HFFc6 (cell line): ENCODE results near the gene TNFRSF21. TPM values are rescaled to one million over a fixed set of nuclear protein-coding genes. Genes with fewer than 3 reads are reported as not detected.

Experiments
- DNase-seq: peaks from one replicate; pipeline ENCODE4 v3.0.0-alpha.2; 2018
- H3K27ac Mint-ChIP-seq: 2 replicates; pipeline ENCODE4 v1.8.0; 2020; ENCODE audit warnings: mild to moderate bottlenecking, mixed read lengths
- H3K27me3 Mint-ChIP-seq: 2 replicates; pipeline ENCODE4 v1.8.0; 2021; ENCODE audit warnings: mild to moderate bottlenecking, moderate library complexity, mixed read lengths; ENCODE audit not compliant: insufficient read depth
- H3K36me3 Mint-ChIP-seq: 2 replicates; pipeline ENCODE4 v1.8.0; 2021; ENCODE audit warnings: low read depth, mixed read lengths
- H3K4me1 Mint-ChIP-seq: 2 replicates; pipeline ENCODE4 v1.8.0; 2020; ENCODE audit warnings: low read depth, mixed read lengths
- H3K4me3 Mint-ChIP-seq: 2 replicates; pipeline ENCODE4 v1.8.0; 2020; ENCODE audit warnings: mild to moderate bottlenecking, moderate library complexity, mixed read lengths
- H3K9me3 Mint-ChIP-seq: 2 replicates; pipeline ENCODE4 v1.8.0; 2020; ENCODE audit warnings: mild to moderate bottlenecking, mixed read lengths
- CTCF ChIP-seq: fragments of 200-600 bp; sonication (generic); IDR thresholded peaks from 2 replicates; pipeline ENCODE4 v1.5.0; 2021; ENCODE audit warnings: antibody characterized with exemption, mild to moderate bottlenecking
- total RNA-seq, 6 experiments: library from RNA; stranded (reverse); fragmentation: NEBNext Ultra II Directional; extraction: Animal tissue kit (Norgen Biotek cat#: 25700); gene quantifications; 2 replicates in 1 of 6; 3 replicates in 5 of 6; pipeline ENCODE4 v1.2.3, GENCODE V29; 2021

TNFRSF21 gene
- total RNA-seq, 6 experiments from 2014 or later: 1.6 to 20.4 (median 2.2) TPM

- DNase-seq: no peak
- Mint-ChIP-seq H3K9me3 (no peaks in the 10 kb centered on the region), H3K4me3 (no peak overlapping the region), H3K36me3 (no peaks in the 10 kb centered on the region), H3K27me3 (no peaks in the 10 kb centered on the region; the same call in 1 of the 2 replicates), H3K27ac (no peak overlapping the region), H3K4me1 (no peaks in the 10 kb centered on the region; the same call in 1 of the 2 replicates)
- TF ChIP-seq CTCF: no peak
Observed at GRCh38 chr6:47253136-47253535, 56.6 kb downstream of the TNFRSF21 start.

- no peaks in the 10 kb centered on the region for H3K36me3 Mint-ChIP-seq
- no peaks in the 10 kb centered on the region for H3K9me3 Mint-ChIP-seq
- no peak for DNase-seq
- H3K27me3 Mint-ChIP-seq: no peaks in the 10 kb centered on the region; the same call in 1 of the 2 replicates
- H3K4me3 Mint-ChIP-seq: no peak overlapping the region
- no peaks in the 10 kb centered on the region; the same call in 1 of the 2 replicates for H3K4me1 Mint-ChIP-seq
- no peak for TF ChIP-seq CTCF
- no peak overlapping the region for H3K27ac Mint-ChIP-seq
Observed at GRCh38 chr6:47252633-47253032, 57.1 kb downstream of the TNFRSF21 start.

GRCh38 chr6:47251396-47251795, 58.3 kb downstream of the TNFRSF21 start:
- Mint-ChIP-seq H3K4me1 (no peaks in the 10 kb centered on the region; the same call in 1 of the 2 replicates), H3K36me3 (no peaks in the 10 kb centered on the region), H3K27me3 (no peaks in the 10 kb centered on the region; the same call in 1 of the 2 replicates), H3K27ac (no peak overlapping the region), H3K4me3 (no peak overlapping the region), H3K9me3 (no peaks in the 10 kb centered on the region)
- TF ChIP-seq CTCF: no peak
- no peak for DNase-seq

GRCh38 chr6:47250302-47250701, 59.4 kb downstream of the TNFRSF21 start:
- no peak overlapping the region for H3K27ac Mint-ChIP-seq
- H3K4me3 Mint-ChIP-seq: no peak overlapping the region
- DNase-seq: no peak
- no peaks in the 10 kb centered on the region; the same call in 1 of the 2 replicates for H3K27me3 Mint-ChIP-seq
- no peaks in the 10 kb centered on the region; the same call in 1 of the 2 replicates for H3K4me1 Mint-ChIP-seq
- no peak for TF ChIP-seq CTCF
- H3K9me3 Mint-ChIP-seq: no peaks in the 10 kb centered on the region
- H3K36me3 Mint-ChIP-seq: no peaks in the 10 kb centered on the region

GRCh38 chr6:47248446-47248845, 61.3 kb downstream of the TNFRSF21 start:
- no peaks in the 10 kb centered on the region; the same call in 1 of the 2 replicates for H3K4me1 Mint-ChIP-seq
- no peaks in the 10 kb centered on the region for H3K9me3 Mint-ChIP-seq
- no peak overlapping the region for H3K4me3 Mint-ChIP-seq
- H3K27ac Mint-ChIP-seq: no peak overlapping the region
- no peaks in the 10 kb centered on the region; the same call in 1 of the 2 replicates for H3K27me3 Mint-ChIP-seq
- no peak for TF ChIP-seq CTCF
- DNase-seq: no peak
- H3K36me3 Mint-ChIP-seq: no peaks in the 10 kb centered on the region
